Esophagus muscularis mucosa (tissue), 3 donors: ENCODE results near the gene TSSC4.

ENCODE experiments used
- POLR2A ChIP-seq: fragments of 450-650 bp; IDR thresholded peaks from one replicate; pipeline ENCODE4 v1.6.1; 2017; ENCODE audit warnings: antibody characterized with exemption, moderate library complexity, mild to moderate bottlenecking, low read depth
- TF ChIP-seq, protein P1 (sequence below), 3 experiments: fragments of 200-600 bp in 2 of 3; fragments of 450-650 bp in 1 of 3; sonication (generic) in 2 of 3; IDR thresholded peaks; one replicate each; pipeline ENCODE4 v1.5.1; 2017 to 2019; ENCODE audit warnings: antibody characterized with exemption in 3 of 3, mild to moderate bottlenecking in 2 of 3, moderate library complexity in 1 of 3

DNA sequence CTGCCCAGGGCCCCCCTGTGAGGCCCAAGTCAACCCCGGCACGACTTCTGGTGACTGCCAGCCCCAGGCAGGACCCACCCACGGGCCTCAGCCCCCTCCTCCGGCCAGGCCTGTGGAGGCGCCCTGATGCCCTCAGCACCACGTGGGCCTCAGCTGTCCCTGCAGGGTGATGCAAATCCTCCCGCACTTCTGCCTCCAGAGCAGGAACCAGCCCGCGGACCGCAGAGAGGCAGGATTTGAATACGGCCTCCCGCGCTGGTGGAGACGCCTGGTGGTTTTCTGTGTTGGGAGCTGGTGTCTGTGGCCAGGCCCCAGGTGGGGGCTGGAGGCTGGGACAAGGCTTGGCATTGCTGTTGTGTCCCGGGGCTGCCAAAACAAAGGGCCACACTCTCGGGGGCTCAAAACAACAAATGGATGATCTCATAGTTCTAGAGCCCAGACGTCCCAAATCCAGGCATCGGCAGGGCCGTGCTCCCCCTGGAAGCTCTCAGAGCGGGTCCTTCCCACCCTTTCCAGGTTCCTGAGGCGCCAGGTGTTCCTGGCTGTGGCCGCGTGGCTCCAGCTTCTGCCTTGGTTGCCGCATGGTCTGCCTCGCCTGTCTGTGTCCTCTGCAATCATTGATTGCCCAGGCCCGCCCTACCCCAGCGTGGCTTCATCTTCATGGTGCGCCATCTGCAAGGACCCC lies 24.4 kb downstream of the TSSC4 start:
- TF ChIP-seq, protein P1, sequence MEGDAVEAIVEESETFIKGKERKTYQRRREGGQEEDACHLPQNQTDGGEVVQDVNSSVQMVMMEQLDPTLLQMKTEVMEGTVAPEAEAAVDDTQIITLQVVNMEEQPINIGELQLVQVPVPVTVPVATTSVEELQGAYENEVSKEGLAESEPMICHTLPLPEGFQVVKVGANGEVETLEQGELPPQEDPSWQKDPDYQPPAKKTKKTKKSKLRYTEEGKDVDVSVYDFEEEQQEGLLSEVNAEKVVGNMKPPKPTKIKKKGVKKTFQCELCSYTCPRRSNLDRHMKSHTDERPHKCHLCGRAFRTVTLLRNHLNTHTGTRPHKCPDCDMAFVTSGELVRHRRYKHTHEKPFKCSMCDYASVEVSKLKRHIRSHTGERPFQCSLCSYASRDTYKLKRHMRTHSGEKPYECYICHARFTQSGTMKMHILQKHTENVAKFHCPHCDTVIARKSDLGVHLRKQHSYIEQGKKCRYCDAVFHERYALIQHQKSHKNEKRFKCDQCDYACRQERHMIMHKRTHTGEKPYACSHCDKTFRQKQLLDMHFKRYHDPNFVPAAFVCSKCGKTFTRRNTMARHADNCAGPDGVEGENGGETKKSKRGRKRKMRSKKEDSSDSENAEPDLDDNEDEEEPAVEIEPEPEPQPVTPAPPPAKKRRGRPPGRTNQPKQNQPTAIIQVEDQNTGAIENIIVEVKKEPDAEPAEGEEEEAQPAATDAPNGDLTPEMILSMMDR (IDR thresholded peaks at IDR 0.05) = no peak
- TF ChIP-seq POLR2A = no peak
